Spleen (tissue), 11 donors: ENCODE data around the gene IRX6. TPM values are rescaled to one million over a fixed set of nuclear protein-coding genes. Genes with fewer than 3 reads are reported as not detected.
A peak's percentile ranks its signal among the peaks of the same experiment; 100 is the strongest.

Experiments
- DNase-seq: peaks from one replicate; pipeline ENCODE4 v3.0.0-alpha.2; 2020
- H3K27ac ChIP-seq, 8 donors: fragments of 200-600 bp; sonication (generic) in 7 of 8; 1 replicate in 4 of 8; 2 replicates in 4 of 8; pipeline versions ENCODE4 v1.5.0 to v1.8.0; 2016 to 2021; ENCODE audit warnings: inconsistent platforms in 4 of 8, mild to moderate bottlenecking in 4 of 8, moderate library complexity in 1 of 8
- H3K27me3 ChIP-seq, 7 donors: fragments of 200-600 bp; sonication (generic) in 6 of 7; replicated peaks in 1 of 7; 1 replicate in 4 of 7; 2 replicates in 3 of 7; pipeline versions ENCODE4 v1.5.0 to v1.8.0; 2016 to 2021; ENCODE audit warnings: inconsistent platforms in 3 of 7, mild to moderate bottlenecking in 1 of 7
- H3K36me3 ChIP-seq, 6 donors: fragments of 200-600 bp; sonication (generic) in 5 of 6; 1 replicate in 4 of 6; 2 replicates in 2 of 6; pipeline versions ENCODE4 v1.5.0 to v1.8.0; 2016 to 2021; ENCODE audit warnings: inconsistent platforms in 2 of 6
- H3K4me1 ChIP-seq, 6 donors: fragments of 200-600 bp; sonication (generic) in 5 of 6; 1 replicate in 3 of 6; 2 replicates in 3 of 6; pipeline versions ENCODE4 v1.5.0 to v1.8.0; 2016 to 2021; ENCODE audit warnings: inconsistent platforms in 3 of 6
- H3K4me3 ChIP-seq, 8 donors: fragments of 200-600 bp; sonication (generic) in 7 of 8; 1 replicate in 4 of 8; 2 replicates in 4 of 8; pipeline versions ENCODE4 v1.5.0 to v1.8.0; 2016 to 2021; ENCODE audit warnings: inconsistent platforms in 4 of 8, mild to moderate bottlenecking in 4 of 8, moderate library complexity in 2 of 8
- H3K9me3 ChIP-seq, 8 donors: fragments of 200-600 bp; sonication (generic) in 7 of 8; 1 replicate in 4 of 8; 2 replicates in 4 of 8; pipeline versions ENCODE4 v1.5.0 to v1.8.0; 2016 to 2021; ENCODE audit warnings: inconsistent platforms in 4 of 8
- CTCF ChIP-seq, 11 experiments: fragments of 200-600 bp in 7 of 11; fragments of 450-650 bp in 4 of 11; sonication (generic) in 4 of 11; IDR thresholded peaks in 8 of 11; conservative IDR thresholded peaks in 3 of 11; 1 replicate in 7 of 11; 2 replicates in 4 of 11; pipeline versions ENCODE4 v1.4.0 to v1.8.0; 2016 to 2021; ENCODE audit warnings: antibody characterized with exemption in 11 of 11, inconsistent platforms in 4 of 11, mild to moderate bottlenecking in 1 of 11
- POLR2A ChIP-seq, 3 donors: fragments of 450-650 bp; IDR thresholded peaks; one replicate each; pipeline ENCODE4 v1.5.1; 2017; ENCODE audit warnings: antibody characterized with exemption in 3 of 3, mild to moderate bottlenecking in 1 of 3
- POLR2AphosphoS5 ChIP-seq, 3 donors: sonication (generic); formaldehyde crosslinking; IDR thresholded peaks; one replicate each; pipeline ENCODE4 v1.5.1; 2017; ENCODE audit warnings: antibody characterized with exemption in 3 of 3
- WGBS, 5 donors: extraction: QIAGEN DNeasy Blood & Tissue Kit in 3 of 5; methylation state at CpG; one replicate each; pipeline versions ENCODE4 v1.1.5 to v1.1.7; 2013 to 2018; 5-methylcytosine and 5-hydroxymethylcytosine counted together
- intact Hi-C: fragments of 100-400 bp; cut with DNase I; formaldehyde crosslinking; loops from one replicate; pipeline ENCODE4 v1.15.0; 2023; ENCODE audit warnings: low total_unique reads
- polyA plus RNA-seq, 3 donors: library from polyadenylated mRNA; stranded (reverse); fragments of 200-250 nt; gene quantifications; one replicate each; pipeline ENCODE4 v1.2.1, GENCODE V29; 2013
- total RNA-seq, 7 donors: library from RNA; depleted of rRNA in 3 of 7; stranded (reverse); fragments of >200 nt in 3 of 7; fragmentation: NEBNext Ultra II Directional in 4 of 7; extraction: Animal tissue kit (Norgen Biotek cat#: 25700) in 4 of 7; gene quantifications; one replicate each; pipeline versions ENCODE4 v1.1.0 to v1.2.1, GENCODE V29; 2016 to 2021
- donor health status: healthy with polysubstance abuse.
- donor health status: DM: no; HTN: no; CAD: no; lungs with moderate emphysema.
- donor health status: DM: no; HTN: no; CAD: no.
- donor health status: Bipolar disorder and iron deficiency.
- donor health status: healthy.
- donor health status: DM: no; HTN: no; CAD: no.
- donor health status: DM: yes; HTN: yes; CAD: no.

IRX6 gene
- total and polyA plus RNA-seq, 10 donors: 0.08 to 1.9 (median 0.40) TPM; not detected in 1

GRCh38 chr16:55308973-55309372, 15.0 kb upstream of the IRX6 start:
- intact Hi-C loops: no loop called here
- Histone ChIP-seq H3K27me3 (peaks cover 0 to 3% (median 0%) of the 10 kb centered on the region in 7 donors), H3K27ac (no peak overlapping the region), H3K4me3 (no peak overlapping the region), H3K4me1 (no peaks in the 10 kb centered on the region), H3K9me3 (no peaks in the 10 kb centered on the region), H3K36me3 (no peaks in the 10 kb centered on the region)
- no peak for DNase-seq
- WGBS, 5 donors: 76 to 85% (median 80%) methylated on average over 2 of the region's 2 CpGs
- TF ChIP-seq POLR2AphosphoS5 (IDR thresholded peaks at IDR 0.05): no peak
- TF ChIP-seq CTCF (IDR thresholded peaks at IDR 0.05 in 8 of 11, conservative IDR thresholded peaks at IDR 0.05 in 3 of 11): no peak
- no peak for TF ChIP-seq POLR2A (IDR thresholded peaks at IDR 0.05)

GRCh38 chr16:55322327-55322726, 1.7 kb upstream of the IRX6 start:
- Histone ChIP-seq H3K27ac (no peak overlapping the region), H3K4me1 (peaks cover 0 to 21% (median 8%) of the 10 kb centered on the region in 6 donors), H3K4me3 (no peak overlapping the region), H3K27me3 (peaks cover 0 to 83% (median 41%) of the 10 kb centered on the region in 7 donors), H3K9me3 (no peaks in the 10 kb centered on the region), H3K36me3 (no peaks in the 10 kb centered on the region)
- WGBS, 5 donors: 60 to 74% (median 74%) methylated on average over 2 of the region's 2 CpGs
- intact Hi-C loops: no loop called here
- TF ChIP-seq POLR2AphosphoS5 (IDR thresholded peaks at IDR 0.05): no peak
- TF ChIP-seq CTCF (IDR thresholded peaks at IDR 0.05 in 8 of 11, conservative IDR thresholded peaks at IDR 0.05 in 3 of 11): no peak
- TF ChIP-seq POLR2A (IDR thresholded peaks at IDR 0.05): no peak
- DNase-seq: no peak

GRCh38 chr16:55324285-55325079, 479 bp downstream of the IRX6 start:
- WGBS, 5 donors: 3 to 6% (median 4%) methylated on average over 50 to 70 of the region's 70 CpGs
- Histone ChIP-seq H3K27me3 (peaks cover under 1 to 90% (median 53%) of the 10 kb centered on the region in 7 donors), H3K4me3 (peak overlapping the region in 6 of 8 donors; percentile 7 to 33 (median 14)), H3K4me1 (peaks cover 0 to 33% (median 12%) of the 10 kb centered on the region in 6 donors), H3K9me3 (no peaks in the 10 kb centered on the region), H3K36me3 (no peaks in the 10 kb centered on the region), H3K27ac (no peak overlapping the region)
- peak in 1 of 11 experiments; percentile 6 for TF ChIP-seq CTCF (IDR thresholded peaks at IDR 0.05 in 8 of 11, conservative IDR thresholded peaks at IDR 0.05 in 3 of 11)
- TF ChIP-seq POLR2AphosphoS5 (IDR thresholded peaks at IDR 0.05): no peak
- intact Hi-C loops: no loop called here
- no peak for DNase-seq

GRCh38 chr16:55325080-55325447, 1.1 kb downstream of the IRX6 start:
- Histone ChIP-seq H3K36me3 (no peaks in the 10 kb centered on the region), H3K4me1 (peaks cover 0 to 33% (median 13%) of the 10 kb centered on the region in 6 donors), H3K27ac (no peak overlapping the region), H3K9me3 (no peaks in the 10 kb centered on the region), H3K4me3 (peak overlapping the region in 5 of 8 donors; percentile 7 to 33 (median 14)), H3K27me3 (peaks cover 5 to 96% (median 58%) of the 10 kb centered on the region in 7 donors)
- no peak for TF ChIP-seq POLR2A (IDR thresholded peaks at IDR 0.05)
- TF ChIP-seq POLR2AphosphoS5 (IDR thresholded peaks at IDR 0.05): no peak
- no peak for TF ChIP-seq CTCF (IDR thresholded peaks at IDR 0.05 in 8 of 11, conservative IDR thresholded peaks at IDR 0.05 in 3 of 11)
- no peak for DNase-seq
- intact Hi-C loops: no loop called here
- 4 to 11% (median 6%) methylated on average over 6 to 13 of the region's 13 CpGs for WGBS, 5 donors
